HG02763 (cell line): Measurements from ENCODE around the gene FLACC1.
"Not testable (repeated sequence)": the region's sequence is repeated elsewhere in the genome, so short reads cannot be mapped to it uniquely, and the experiment has no call there.

ENCODE experiments used
- ATAC-seq: cut with Tn5 transposase; IDR thresholded peaks from one replicate; pipeline ENCODE4 v1.9.1; 2021; ENCODE audit warnings: mild to moderate bottlenecking, moderate library complexity; ENCODE audit not compliant: unreplicated experiment

The FLACC1 gene

GRCh38 chr2:201357221-201357620 lies at the start of gene FLACC1:
TSS of gene FLACC1 (minus strand) at chr2:201357345. CDS start at chr2:201351404, 5,941 bp downstream.
- ATAC-seq: no peak

GRCh38 chr2:201406077-201406662 lies 49.0 kb upstream of the FLACC1 start:
- ATAC-seq: no peak

DNA sequence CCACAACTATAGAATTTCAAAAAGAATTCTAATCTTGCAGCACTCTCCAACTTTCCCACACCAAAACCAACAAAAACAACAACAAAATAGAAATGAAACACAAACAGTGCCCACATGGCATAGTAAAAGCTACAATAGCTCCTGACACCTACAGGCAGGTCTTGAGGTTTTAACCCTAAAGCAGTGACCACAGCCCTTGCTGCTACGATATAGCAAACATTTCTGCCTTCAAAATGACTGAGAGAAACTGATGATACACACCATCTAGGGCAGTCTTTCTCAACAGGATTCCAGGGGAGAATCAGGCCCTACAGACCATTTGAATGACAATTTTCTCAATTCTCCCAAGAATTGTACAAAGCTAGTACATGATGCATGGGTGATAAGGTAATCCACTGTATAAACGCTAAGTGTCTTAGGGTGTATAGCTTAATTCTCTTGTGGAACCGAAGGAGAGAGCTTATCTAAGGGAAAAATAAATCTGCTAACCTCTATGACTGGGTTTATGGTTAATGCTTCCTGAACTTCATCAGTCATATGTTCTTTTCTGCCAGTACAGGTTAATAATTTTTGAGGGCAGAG lies 47.6 kb upstream of the FLACC1 start:
- no peak for ATAC-seq

GRCh38 chr2:201403880-201404279 lies 46.7 kb upstream of the FLACC1 start:
- no peak for ATAC-seq

DNA sequence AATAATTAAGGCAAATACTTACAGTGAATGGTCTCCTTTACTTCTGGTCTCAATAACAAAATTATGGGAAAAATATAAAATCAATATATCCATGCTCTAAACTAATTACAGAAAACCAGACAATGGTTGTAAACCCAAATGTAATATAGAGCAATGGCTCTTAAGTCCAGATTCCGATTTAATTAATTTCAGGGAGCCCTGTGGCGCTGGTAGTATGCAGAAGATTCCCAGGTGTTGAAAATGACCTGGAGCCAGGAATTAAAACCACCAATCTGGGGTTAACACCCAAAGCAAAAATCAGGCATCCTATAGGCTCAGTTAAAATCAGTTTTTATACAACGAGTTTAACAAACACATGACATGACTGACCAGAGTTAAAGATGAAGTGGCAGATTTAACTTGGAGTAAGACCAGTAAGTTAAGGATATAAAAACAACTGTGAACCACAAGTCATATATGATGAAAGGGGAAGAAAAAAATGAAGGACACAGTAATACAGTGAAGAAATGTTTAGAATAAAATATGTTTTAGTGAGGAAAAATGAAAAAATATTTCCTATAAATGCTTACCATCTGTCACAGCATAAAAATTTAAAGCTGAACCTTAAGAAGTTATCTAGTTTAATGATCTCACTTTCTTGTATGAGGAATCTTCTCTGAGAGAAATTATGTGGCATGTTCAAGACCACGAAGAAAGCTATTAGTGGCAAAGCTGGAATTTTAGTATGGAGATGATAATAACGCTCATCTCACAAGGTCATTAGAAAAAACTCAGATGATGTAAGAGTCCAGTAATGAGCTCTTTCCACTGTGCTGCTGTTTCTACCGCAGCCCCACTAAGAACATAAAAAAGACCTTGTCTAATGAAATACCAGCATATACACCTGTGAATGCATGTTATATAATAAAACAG lies 45.8 kb upstream of the FLACC1 start:
- no peak for ATAC-seq

GRCh38 chr2:201401815-201402214 lies 44.7 kb upstream of the FLACC1 start:
- ATAC-seq: no peak

DNA sequence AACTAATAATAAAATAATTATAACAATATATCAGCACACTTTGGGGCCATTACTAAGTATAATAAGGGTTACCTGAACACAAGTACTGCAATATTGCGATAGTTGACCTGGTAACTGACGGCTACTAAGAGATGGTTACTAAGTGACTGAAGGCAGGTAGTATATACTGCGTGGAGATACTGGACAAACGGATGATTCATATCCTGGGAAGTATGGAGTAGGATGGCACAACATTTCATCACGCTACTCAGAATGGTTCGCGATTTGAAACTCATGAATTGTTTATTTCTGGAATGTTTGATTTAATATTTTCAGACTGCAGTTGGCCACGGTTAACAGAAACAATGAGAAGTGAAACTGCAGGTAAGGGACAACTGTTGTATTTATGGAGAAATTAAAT lies 39.5 kb upstream of the FLACC1 start:
- ATAC-seq: no peak

- ATAC-seq: no peak
Observed at GRCh38 chr2:201383136-201383535, 26.0 kb upstream of the FLACC1 start.

GRCh38 chr2:201378496-201379397 lies 21.6 kb upstream of the FLACC1 start:
- no peak for ATAC-seq

- ATAC-seq: no peak
Observed at GRCh38 chr2:201377218-201377617, 20.1 kb upstream of the FLACC1 start.

DNA sequence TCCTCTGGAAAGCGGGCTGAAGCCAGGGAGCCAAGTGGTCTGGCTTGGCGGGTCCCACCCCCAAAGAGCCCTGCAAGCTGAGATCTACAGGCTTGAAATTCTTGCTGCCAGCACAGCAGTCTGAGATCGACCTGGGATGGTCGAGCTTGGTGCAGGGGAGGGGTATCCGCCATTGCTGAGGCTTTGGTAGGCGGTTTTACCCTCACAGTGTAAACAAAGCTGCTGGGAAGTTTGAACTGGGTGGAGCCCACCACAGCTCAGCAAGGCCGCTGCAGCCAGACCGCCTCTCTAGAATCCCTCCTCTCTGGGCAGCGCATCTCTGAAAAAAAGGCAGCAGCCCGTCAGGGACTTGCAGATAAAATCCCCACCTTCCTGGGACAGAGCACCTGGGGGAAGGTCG lies 12.6 kb upstream of the FLACC1 start:
- ATAC-seq: no peak

DNA sequence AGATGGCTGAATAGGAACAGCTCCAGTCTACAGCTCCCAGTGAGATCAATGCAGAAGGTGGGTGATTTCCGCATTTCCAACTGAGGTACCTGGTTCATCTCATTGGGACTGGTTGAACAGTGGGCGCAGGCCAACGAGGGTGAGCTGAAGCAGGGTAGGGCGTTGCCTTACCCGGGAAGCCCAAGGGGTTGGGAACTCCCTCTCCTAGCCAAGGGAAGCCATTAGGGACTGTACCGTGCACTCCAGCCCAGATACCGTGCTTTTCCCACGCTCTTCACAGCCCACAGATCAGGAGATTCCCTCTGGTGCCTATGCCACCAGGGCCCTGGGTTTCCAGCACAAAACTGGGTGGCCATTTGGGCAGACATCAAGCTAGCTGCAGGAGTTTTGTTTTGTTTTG lies 12.2 kb upstream of the FLACC1 start:
- ATAC-seq: not testable (repeated sequence)

GRCh38 chr2:201366146-201366545 lies 9.0 kb upstream of the FLACC1 start:
- no peak for ATAC-seq

DNA sequence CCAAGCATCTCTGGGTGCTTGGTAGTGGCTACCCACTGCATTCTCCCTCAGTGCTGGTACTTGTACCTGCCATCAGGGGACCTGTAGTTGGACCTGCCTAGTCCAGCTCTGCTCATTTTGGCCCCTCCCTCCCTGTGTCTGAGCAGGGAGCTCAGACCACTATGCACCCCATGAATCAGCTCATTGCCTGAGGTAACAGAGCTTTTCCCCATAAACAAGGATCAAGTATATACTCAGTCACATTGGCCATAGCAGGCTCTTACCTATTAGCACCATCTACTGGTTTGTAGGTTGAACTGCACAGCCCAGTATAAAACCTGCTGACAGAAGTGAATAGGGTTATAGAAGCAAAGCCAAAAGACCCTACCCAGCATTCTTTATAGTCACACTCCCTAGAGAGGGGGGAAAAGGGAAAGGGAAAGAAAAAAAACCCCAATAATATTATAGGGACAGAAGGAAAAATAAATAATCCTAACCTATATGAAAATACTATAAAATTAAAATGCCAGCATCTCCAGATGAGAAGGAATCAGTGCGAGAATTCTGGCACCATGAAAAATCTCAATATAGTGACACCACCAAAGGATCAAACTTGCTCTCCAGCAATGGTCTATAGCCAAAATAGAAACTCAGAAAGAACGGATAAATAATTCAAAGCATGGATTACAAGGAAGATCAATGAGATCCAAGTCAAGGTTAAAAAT lies 6.9 kb upstream of the FLACC1 start:
- ATAC-seq: peak; percentile 66

GRCh38 chr2:201362396-201362795 lies 5.3 kb upstream of the FLACC1 start:
- no peak for ATAC-seq

GRCh38 chr2:201361078-201361733 lies 4.1 kb upstream of the FLACC1 start:
- no peak for ATAC-seq

DNA sequence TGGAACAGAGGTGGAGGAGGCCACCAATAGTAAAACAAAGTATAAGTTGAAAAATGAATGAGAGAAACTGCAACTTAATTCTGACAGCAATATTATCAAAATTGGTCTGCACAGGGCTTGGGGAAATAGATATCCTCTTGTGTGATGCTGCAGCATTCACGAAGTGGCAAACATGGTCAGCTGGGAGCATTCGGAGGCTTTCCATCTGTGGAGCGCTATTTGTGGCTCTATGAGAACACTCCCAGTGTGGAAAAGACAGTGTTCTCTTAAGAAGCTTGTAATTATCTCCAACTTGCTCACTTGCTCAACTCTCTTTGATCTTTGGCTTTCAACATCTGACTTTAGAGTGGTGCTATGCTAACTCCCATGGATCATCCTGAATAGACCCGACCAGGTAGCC lies 3.1 kb upstream of the FLACC1 start:
- no peak for ATAC-seq

- ATAC-seq: no peak
Observed at GRCh38 chr2:201358684-201359083, 1.5 kb upstream of the FLACC1 start.

- no peak for ATAC-seq
Observed at GRCh38 chr2:201353116-201353515, 4.0 kb downstream of the FLACC1 start.

DNA sequence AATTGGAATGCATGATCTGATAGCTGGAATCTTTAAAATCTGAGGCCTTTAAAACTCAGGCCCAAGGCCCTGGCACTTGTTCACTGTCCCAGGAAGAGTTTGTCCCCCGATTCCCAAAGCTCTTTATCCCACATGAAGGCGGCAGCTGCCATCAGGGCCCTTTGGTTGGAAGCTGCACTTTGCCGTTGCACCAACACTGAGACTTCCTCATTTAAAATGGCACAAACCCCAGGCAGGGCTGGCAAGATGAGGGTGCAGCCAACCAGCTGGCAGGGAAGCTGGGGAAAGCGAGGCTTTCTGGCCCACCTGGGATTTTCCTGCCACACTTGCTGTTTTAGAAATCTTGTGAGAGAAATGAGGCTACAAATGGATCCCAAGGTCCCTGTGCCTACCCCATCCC lies 6.3 kb downstream of the FLACC1 start:
- ATAC-seq: no peak
